ENCODE data around the gene C8A. TPM values are rescaled to one million over a fixed set of nuclear protein-coding genes. Genes with fewer than 3 reads are reported as not detected.

C8A gene
- total RNA-seq, 2 donors from 2014 or later: not detected

- Histone ChIP-seq H3K27ac (ENCODE audit: low read depth, low read length) (no peak overlapping the region), H3K9ac (ENCODE audit: extremely low read depth, low read length, poor library complexity, severe bottlenecking) (no peak overlapping the region), H3K9me3 (ENCODE audit: control insufficient read depth, low read length) (no peaks in the 10 kb centered on the region), H3K36me3 (ENCODE audit: control insufficient read depth, insufficient read depth, low read length) (no peaks in the 10 kb centered on the region), H3K4me3 (ENCODE audit: low read length) (no peak overlapping the region), H3K4me1 (ENCODE audit: control insufficient read depth, insufficient read depth, low read length) (no peaks in the 10 kb centered on the region), H3K27me3 (ENCODE audit: control insufficient read depth, insufficient read depth, low read length, poor library complexity, severe bottlenecking) (no peaks in the 10 kb centered on the region)
- DNase-seq: no peak
- Mint-ChIP-seq H3K27me3 (ENCODE audit: insufficient read depth) (peaks cover 5% of the 10 kb centered on the region), H3K4me3 (no peak overlapping the region), H3K36me3 (ENCODE audit: low read depth) (no peaks in the 10 kb centered on the region), H3K27ac (no peak overlapping the region), H3K4me1 (no peaks in the 10 kb centered on the region), H3K9me3 (no peaks in the 10 kb centered on the region)
- WGBS, 2 experiments (ENCODE audit: insufficient coverage in 1 of 2, insufficient read length in 1 of 2): no CpG with 5 or more reads among the region's 1 CpG
- no peak for TF ChIP-seq CTCF (conservative IDR thresholded peaks at IDR 0.05)
Measured at GRCh38 chr1:56855190-56855589, 593 bp downstream of the C8A start.

GRCh38 chr1:56856186-56856585, 1.6 kb downstream of the C8A start:
- Histone ChIP-seq H3K4me1 (ENCODE audit: control insufficient read depth, insufficient read depth, low read length) (no peaks in the 10 kb centered on the region), H3K27ac (ENCODE audit: low read depth, low read length) (no peak overlapping the region), H3K4me3 (ENCODE audit: low read length) (no peak overlapping the region), H3K9ac (ENCODE audit: extremely low read depth, low read length, poor library complexity, severe bottlenecking) (no peak overlapping the region), H3K27me3 (ENCODE audit: control insufficient read depth, insufficient read depth, low read length, poor library complexity, severe bottlenecking) (no peaks in the 10 kb centered on the region), H3K9me3 (ENCODE audit: control insufficient read depth, low read length) (no peaks in the 10 kb centered on the region), H3K36me3 (ENCODE audit: control insufficient read depth, insufficient read depth, low read length) (no peaks in the 10 kb centered on the region)
- TF ChIP-seq CTCF (conservative IDR thresholded peaks at IDR 0.05): no peak
- H3K27ac Mint-ChIP-seq: no peak overlapping the region
- H3K36me3 Mint-ChIP-seq (ENCODE audit: low read depth): no peaks in the 10 kb centered on the region
- H3K9me3 Mint-ChIP-seq: no peaks in the 10 kb centered on the region
- no peak overlapping the region for H3K4me3 Mint-ChIP-seq
- no peak for DNase-seq
- no peaks in the 10 kb centered on the region for H3K4me1 Mint-ChIP-seq
- peaks cover 9% of the 10 kb centered on the region for H3K27me3 Mint-ChIP-seq (ENCODE audit: insufficient read depth)

GRCh38 chr1:56859287-56859686, 4.7 kb downstream of the C8A start:
- no peaks in the 10 kb centered on the region for H3K9me3 Mint-ChIP-seq
- Histone ChIP-seq H3K36me3 (ENCODE audit: control insufficient read depth, insufficient read depth, low read length) (no peaks in the 10 kb centered on the region), H3K9me3 (ENCODE audit: control insufficient read depth, low read length) (no peaks in the 10 kb centered on the region), H3K4me3 (ENCODE audit: low read length) (no peak overlapping the region), H3K9ac (ENCODE audit: extremely low read depth, low read length, poor library complexity, severe bottlenecking) (no peak overlapping the region), H3K4me1 (ENCODE audit: control insufficient read depth, insufficient read depth, low read length) (peaks cover 5% of the 10 kb centered on the region), H3K27ac (ENCODE audit: low read depth, low read length) (no peak overlapping the region), H3K27me3 (ENCODE audit: control insufficient read depth, insufficient read depth, low read length, poor library complexity, severe bottlenecking) (no peaks in the 10 kb centered on the region)
- no peak overlapping the region for H3K27ac Mint-ChIP-seq
- no peak overlapping the region for H3K4me3 Mint-ChIP-seq
- no peaks in the 10 kb centered on the region for H3K36me3 Mint-ChIP-seq (ENCODE audit: low read depth)
- no peak for DNase-seq
- peaks cover 6% of the 10 kb centered on the region for H3K27me3 Mint-ChIP-seq (ENCODE audit: insufficient read depth)
- H3K4me1 Mint-ChIP-seq: peaks cover 9% of the 10 kb centered on the region
- TF ChIP-seq CTCF (conservative IDR thresholded peaks at IDR 0.05): no peak

Measured in endodermal cell (in vitro differentiated cells).